Kidney epithelial cell (primary cell): Measurements from ENCODE around the gene TXNL4B. TPM values are rescaled to one million over a fixed set of nuclear protein-coding genes. Genes with fewer than 3 reads are reported as not detected.

ENCODE experiments used
- DNase-seq: peaks from one replicate; pipeline ENCODE4 v3.0.0-alpha.2; 2010; ENCODE audit warnings: low read depth
- H3K27me3 ChIP-seq: 2 replicates; pipeline ENCODE4 v1.6.0; 2011; ENCODE audit warnings: low read length; ENCODE audit not compliant: control insufficient read depth, insufficient read depth
- H3K36me3 ChIP-seq: 2 replicates; pipeline ENCODE4 v1.5.1; 2011; ENCODE audit warnings: low read length; ENCODE audit not compliant: control insufficient read depth, insufficient read depth
- H3K4me3 ChIP-seq: 2 replicates; pipeline ENCODE4 v1.5.1; 2011; ENCODE audit warnings: low read depth, mild to moderate bottlenecking, control low read depth, low read length
- total RNA-seq: library from RNA; depleted of rRNA; stranded (reverse); fragments of >200 nt; gene quantifications from 2 replicates; pipeline ENCODE4 v1.2.3, GENCODE V29; 2015
- TF ChIP-seq, protein P1 (sequence below): IDR thresholded peaks from 2 replicates; pipeline ENCODE4 v1.5.1; 2011; ENCODE audit warnings: mild to moderate bottlenecking, moderate library complexity, low read length, control low read depth, inconsistent platforms; ENCODE audit not compliant: insufficient read depth, poor library complexity, severe bottlenecking

The TXNL4B gene
- total RNA-seq, 1 donor from 2014 or later: 11.7 TPM

DNA sequence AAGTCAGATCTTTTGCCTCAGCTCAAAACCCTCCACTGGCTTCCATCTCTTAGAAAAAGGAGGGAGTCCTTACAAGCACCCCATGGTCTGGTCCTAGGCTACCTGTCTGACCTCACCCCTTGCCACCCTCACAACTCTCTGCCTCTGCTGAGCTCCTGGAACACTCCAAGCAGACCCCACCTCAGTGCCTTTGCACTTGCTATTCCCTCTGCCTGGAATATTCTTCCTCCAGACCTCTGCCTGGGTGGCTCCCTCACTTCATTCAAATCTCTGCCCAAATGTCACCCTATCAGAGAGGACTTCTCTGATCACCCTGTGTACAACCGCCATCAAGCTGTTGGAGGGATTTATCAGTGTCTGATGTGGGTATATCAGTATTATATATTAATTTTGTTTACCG lies 41.1 kb upstream of the TXNL4B start:
- no peaks in the 10 kb centered on the region for H3K27me3 ChIP-seq
- H3K4me3 ChIP-seq: no peak overlapping the region
- no peaks in the 10 kb centered on the region for H3K36me3 ChIP-seq
- TF ChIP-seq, protein P1, sequence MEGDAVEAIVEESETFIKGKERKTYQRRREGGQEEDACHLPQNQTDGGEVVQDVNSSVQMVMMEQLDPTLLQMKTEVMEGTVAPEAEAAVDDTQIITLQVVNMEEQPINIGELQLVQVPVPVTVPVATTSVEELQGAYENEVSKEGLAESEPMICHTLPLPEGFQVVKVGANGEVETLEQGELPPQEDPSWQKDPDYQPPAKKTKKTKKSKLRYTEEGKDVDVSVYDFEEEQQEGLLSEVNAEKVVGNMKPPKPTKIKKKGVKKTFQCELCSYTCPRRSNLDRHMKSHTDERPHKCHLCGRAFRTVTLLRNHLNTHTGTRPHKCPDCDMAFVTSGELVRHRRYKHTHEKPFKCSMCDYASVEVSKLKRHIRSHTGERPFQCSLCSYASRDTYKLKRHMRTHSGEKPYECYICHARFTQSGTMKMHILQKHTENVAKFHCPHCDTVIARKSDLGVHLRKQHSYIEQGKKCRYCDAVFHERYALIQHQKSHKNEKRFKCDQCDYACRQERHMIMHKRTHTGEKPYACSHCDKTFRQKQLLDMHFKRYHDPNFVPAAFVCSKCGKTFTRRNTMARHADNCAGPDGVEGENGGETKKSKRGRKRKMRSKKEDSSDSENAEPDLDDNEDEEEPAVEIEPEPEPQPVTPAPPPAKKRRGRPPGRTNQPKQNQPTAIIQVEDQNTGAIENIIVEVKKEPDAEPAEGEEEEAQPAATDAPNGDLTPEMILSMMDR: no peak
- no peak for DNase-seq

GRCh38 chr16:72132726-72133125 lies 39.3 kb upstream of the TXNL4B start:
- no peaks in the 10 kb centered on the region for H3K27me3 ChIP-seq
- DNase-seq: no peak
- TF ChIP-seq, protein P1: no peak
- no peak overlapping the region for H3K4me3 ChIP-seq
- H3K36me3 ChIP-seq: no peaks in the 10 kb centered on the region

GRCh38 chr16:72131036-72131435 lies 37.6 kb upstream of the TXNL4B start:
- DNase-seq: no peak

GRCh38 chr16:72129976-72130656 lies 36.7 kb upstream of the TXNL4B start:
- TF ChIP-seq, protein P1: no peak
- Histone ChIP-seq H3K27me3 (no peaks in the 10 kb centered on the region), H3K4me3 (no peak overlapping the region), H3K36me3 (no peaks in the 10 kb centered on the region)
- no peak for DNase-seq

More at GRCh38 chr16:72131036-72131435, 37.6 kb upstream of the TXNL4B start:
- TF ChIP-seq, protein P1: no peak
- Histone ChIP-seq H3K36me3 (no peaks in the 10 kb centered on the region), H3K4me3 (no peak overlapping the region), H3K27me3 (no peaks in the 10 kb centered on the region)

GRCh38 chr16:72128701-72129100 lies 35.3 kb upstream of the TXNL4B start:
- DNase-seq: no peak
- Histone ChIP-seq H3K4me3 (no peak overlapping the region), H3K27me3 (no peaks in the 10 kb centered on the region), H3K36me3 (no peaks in the 10 kb centered on the region)
- TF ChIP-seq, protein P1: no peak

GRCh38 chr16:72126429-72126765 lies 33.0 kb upstream of the TXNL4B start:
- Histone ChIP-seq H3K4me3 (no peak overlapping the region), H3K36me3 (no peaks in the 10 kb centered on the region), H3K27me3 (no peaks in the 10 kb centered on the region)
- DNase-seq: no peak
- TF ChIP-seq, protein P1: no peak
